ENCODE measurements around the gene MYO3B.

GRCh38 chr2:170454471-170455372, 276.8 kb downstream of the MYO3B start:
- TF ChIP-seq EZH2 (IDR thresholded peaks at IDR 0.05; ENCODE audit: borderline replicate concordance, low read depth, low read length, severe bottlenecking) (no peak), JUN (IDR thresholded peaks at IDR 0.05; ENCODE audit: borderline replicate concordance, insufficient read depth, insufficient read length, low read depth) (no peak), CTCF (IDR thresholded peaks at IDR 0.05; ENCODE audit: extremely low read depth in 1 of 2, insufficient read depth in 1 of 2, low read depth in 1 of 2, low read length in 2 of 2) (no peak), POLR2AphosphoS5 (IDR thresholded peaks at IDR 0.05; ENCODE audit: insufficient read depth, low read depth, low read length) (no peak), POLR2A (IDR thresholded peaks at IDR 0.05; ENCODE audit: low read depth, low read length) (no peak), MYC (IDR thresholded peaks at IDR 0.05; ENCODE audit: low read depth, low read length) (no peak), MAX (IDR thresholded peaks at IDR 0.05; ENCODE audit: insufficient read depth, insufficient read length) (no peak), FOS (IDR thresholded peaks at IDR 0.05; ENCODE audit: borderline replicate concordance, insufficient read depth, low read length) (no peak), GATA2 (IDR thresholded peaks at IDR 0.05; ENCODE audit: insufficient read depth, insufficient read length, low read depth, low read length) (no peak)
